ENCODE measurements around the gene TXNDC2. TPM values are rescaled to one million over a fixed set of nuclear protein-coding genes. Genes with fewer than 3 reads are reported as not detected.
"Not testable (repeated sequence)": the region's sequence is repeated elsewhere in the genome, so short reads cannot be mapped to it uniquely, and the experiment has no call there.

The TXNDC2 gene
- total RNA-seq, 4 donors from 2014 or later: not detected

DNA sequence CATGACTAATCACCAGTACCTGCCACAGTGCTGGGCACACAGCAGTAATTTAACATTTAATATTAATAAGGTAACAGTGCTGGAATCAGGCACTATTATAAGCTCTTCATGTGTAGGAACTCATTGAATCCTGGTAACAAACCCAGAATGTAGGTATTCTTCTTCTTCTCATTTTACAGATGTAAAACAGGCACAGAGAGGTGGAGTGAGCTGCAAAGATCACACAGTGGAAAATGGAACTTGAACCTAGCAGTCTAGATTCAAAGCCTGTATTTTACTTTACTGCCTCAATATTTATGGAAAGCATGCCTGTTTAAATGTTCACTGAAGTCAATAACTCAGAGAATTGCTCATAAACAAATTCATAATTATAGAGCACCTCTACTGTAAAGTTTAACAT is 24.3 kb downstream of the TXNDC2 start:
- in situ Hi-C loops (cut with MboI; ENCODE audit: low sequenced_read_pairs in 4 of 4) (loop anchor here in 2 of 4 donors (25.0 kb wide), 1 partner anchor 98 kb away; no protein-coding TSS in a partner anchor), intact Hi-C loops (cut with DNase I; ENCODE audit: low total_unique reads) (loop anchor here (5.0 to 10.0 kb wide), 3 partner anchors 93 to 435 kb away; partner anchors contain the start of genes RAB31 and RALBP1)
- TF ChIP-seq POLR2A (IDR thresholded peaks at IDR 0.05): no peak
- TF ChIP-seq CTCF (IDR thresholded peaks at IDR 0.05 in 4 of 5, conservative IDR thresholded peaks at IDR 0.05 in 1 of 5): no peak
- DNase-seq (no peak), ATAC-seq (no peak)
- Histone ChIP-seq H3K27ac (no peak overlapping the region), H3K4me1 (peaks cover 5 to 6% of the 10 kb centered on the region in 2 donors), H3K27me3 (no peaks in the 10 kb centered on the region), H3K9me3 (no peaks in the 10 kb centered on the region), H3K4me3 (no peak overlapping the region), H3K36me3 (no peaks in the 10 kb centered on the region)

- Histone ChIP-seq H3K9me3 (no peaks in the 10 kb centered on the region), H3K4me3 (no peak overlapping the region), H3K4me1 (peaks cover 7 to 10% of the 10 kb centered on the region in 2 donors), H3K27ac (no peak overlapping the region), H3K27me3 (no peaks in the 10 kb centered on the region), H3K36me3 (no peaks in the 10 kb centered on the region)
- no peak for TF ChIP-seq CTCF (IDR thresholded peaks at IDR 0.05 in 4 of 5, conservative IDR thresholded peaks at IDR 0.05 in 1 of 5)
- no peak for TF ChIP-seq POLR2A (IDR thresholded peaks at IDR 0.05)
- intact Hi-C loops (cut with DNase I; ENCODE audit: low total_unique reads) (loop anchor here (5.0 to 10.0 kb wide), 3 partner anchors 93 to 436 kb away; partner anchors contain the start of genes RAB31 and RALBP1), in situ Hi-C loops (cut with MboI; ENCODE audit: low sequenced_read_pairs in 4 of 4) (loop anchor here in 2 of 4 donors (25.0 kb wide), 1 partner anchor 98 kb away; no protein-coding TSS in a partner anchor)
- ATAC-seq (no peak), DNase-seq (no peak)
These were observed 24.9 kb downstream of the TXNDC2 start for GRCh38 chr18:9910661-9911060.

DNA sequence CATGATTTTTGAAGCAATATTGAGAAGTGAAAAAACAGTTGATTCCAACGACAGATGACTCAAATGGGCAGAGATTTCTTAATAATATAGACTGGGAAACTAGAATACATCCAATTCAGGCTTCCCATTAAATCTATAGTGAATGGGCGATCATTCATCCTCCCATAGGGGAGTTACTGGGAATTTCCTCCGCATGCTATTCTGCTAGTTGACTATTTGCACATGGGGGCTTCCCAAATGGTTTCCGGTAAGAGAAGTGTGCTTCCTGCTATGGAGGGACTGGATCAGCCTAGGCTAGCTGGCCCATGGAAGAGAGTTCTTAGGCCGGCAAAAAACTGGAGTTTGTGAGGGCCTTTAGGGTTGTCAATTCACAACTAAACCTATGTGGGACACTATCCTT is 25.5 kb downstream of the TXNDC2 start:
- no peaks in the 10 kb centered on the region for H3K36me3 ChIP-seq
- no peak overlapping the region for H3K4me3 ChIP-seq
- no peaks in the 10 kb centered on the region for H3K27me3 ChIP-seq
- in situ Hi-C loops (cut with MboI; ENCODE audit: low sequenced_read_pairs in 4 of 4): loop anchor here in 2 of 4 donors (25.0 kb wide), 1 partner anchor 99 kb away; no protein-coding TSS in a partner anchor
- DNase-seq (no peak), ATAC-seq (no peak)
- H3K27ac ChIP-seq: no peak overlapping the region
- intact Hi-C loops (cut with DNase I; ENCODE audit: low total_unique reads): loop anchor here (5.0 to 10.0 kb wide), 3 partner anchors 94 to 436 kb away; partner anchors contain the start of genes RAB31 and RALBP1
- peaks cover 13 to 15% of the 10 kb centered on the region in 2 donors for H3K4me1 ChIP-seq
- TF ChIP-seq POLR2A (IDR thresholded peaks at IDR 0.05): no peak
- no peak for TF ChIP-seq CTCF (IDR thresholded peaks at IDR 0.05 in 4 of 5, conservative IDR thresholded peaks at IDR 0.05 in 1 of 5)
- H3K9me3 ChIP-seq: no peaks in the 10 kb centered on the region

DNA sequence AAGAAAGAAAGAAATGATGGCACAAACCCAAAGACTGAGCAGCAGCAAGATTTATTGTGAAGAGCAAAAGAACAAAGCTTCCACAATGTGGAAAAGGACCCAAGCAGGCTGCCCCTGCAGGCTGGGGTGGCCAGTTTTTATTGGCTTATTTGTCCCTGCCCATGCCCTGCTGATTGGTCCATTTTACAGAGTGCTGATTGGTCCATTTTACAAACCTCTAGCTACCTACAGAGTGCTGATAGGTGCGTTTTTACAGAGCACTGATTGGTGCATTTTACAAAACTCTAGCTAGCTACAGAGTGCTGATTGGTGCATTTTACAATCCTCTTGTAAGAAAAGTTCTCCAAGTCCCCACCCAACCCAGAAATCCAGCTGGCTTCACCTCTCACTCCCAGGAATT is 26.5 kb downstream of the TXNDC2 start:
- H3K9me3 ChIP-seq, H3K4me3 ChIP-seq, H3K36me3 ChIP-seq, H3K27me3 ChIP-seq, ATAC-seq, DNase-seq, H3K27ac ChIP-seq: not testable (repeated sequence)
- in situ Hi-C loops (cut with MboI; ENCODE audit: low sequenced_read_pairs in 4 of 4): loop anchor here in 2 of 4 donors (25.0 kb wide), 1 partner anchor 100 kb away; no protein-coding TSS in a partner anchor
- H3K4me1 ChIP-seq: peaks cover 23 to 26% of the 10 kb centered on the region in 2 donors
- intact Hi-C loops (cut with DNase I; ENCODE audit: low total_unique reads): loop anchor here (2.0 to 10.0 kb wide), 4 partner anchors 95 to 809 kb away; partner anchors contain the start of genes NDUFV2, RAB31 and RALBP1

- DNase-seq: no peak
- Histone ChIP-seq H3K9me3 (no peaks in the 10 kb centered on the region), H3K36me3 (no peaks in the 10 kb centered on the region), H3K27ac (peak overlapping the region; percentile 92 to 99 (median 97)), H3K4me1 (peaks cover 32 to 34% of the 10 kb centered on the region in 2 donors), H3K27me3 (no peaks in the 10 kb centered on the region), H3K4me3 (peak overlapping the region; percentile 68 to 95 (median 85))
- no peak for TF ChIP-seq CTCF (IDR thresholded peaks at IDR 0.05 in 4 of 5, conservative IDR thresholded peaks at IDR 0.05 in 1 of 5)
- TF ChIP-seq POLR2A (IDR thresholded peaks at IDR 0.05): no peak
- intact Hi-C loops (cut with DNase I; ENCODE audit: low total_unique reads) (loop anchor here (2.0 to 10.0 kb wide), 4 partner anchors 96 to 810 kb away; partner anchors contain the start of genes NDUFV2, RAB31 and RALBP1), in situ Hi-C loops (cut with MboI; ENCODE audit: low sequenced_read_pairs in 4 of 4) (loop anchor here in 2 of 4 donors (25.0 kb wide), 1 partner anchor 101 kb away; no protein-coding TSS in a partner anchor)
- peak; percentile 12 to 14 for ATAC-seq
These were observed 27.4 kb downstream of the TXNDC2 start for GRCh38 chr18:9913151-9913525.
